HepG2 (cell line): ENCODE results near the gene FAM131A. TPM values are rescaled to one million over a fixed set of nuclear protein-coding genes. Genes with fewer than 3 reads are reported as not detected.
A peak's percentile ranks its signal among the peaks of the same experiment; 100 is the strongest.

ENCODE experiments used
- ASH2L ChIP-seq: fragments of 300-600, 200-600 bp; sonication (generic); IDR thresholded peaks from 2 replicates; pipeline ENCODE4 v1.7.0; 2017; ENCODE audit warnings: low read depth, mild to moderate bottlenecking, moderate library complexity, mixed read lengths, low read length; ENCODE audit not compliant: insufficient read length
- CC2D1A ChIP-seq: sonication (generic); formaldehyde crosslinking; IDR thresholded peaks from 2 replicates; pipeline ENCODE4 v1.8.1; 2023; ENCODE audit warnings: mild to moderate bottlenecking, missing genetic modification reagents
- NPAS2 ChIP-seq: sonication (generic); formaldehyde crosslinking; IDR thresholded peaks from 2 replicates; pipeline ENCODE4 v1.8.0; 2022; ENCODE audit warnings: mild to moderate bottlenecking, missing genetic modification reagents, borderline replicate concordance
- NR1H2 ChIP-seq: sonication (generic); formaldehyde crosslinking; IDR thresholded peaks from 2 replicates; pipeline ENCODE4 v1.8.1; 2022; ENCODE audit warnings: low read depth, missing genetic modification reagents, borderline replicate concordance
- PPARG ChIP-seq: conservative IDR thresholded peaks from 2 replicates; pipeline ENCODE4 v1.6.1; 2016; ENCODE audit warnings: missing biosample characterization, missing genetic modification reagents
- SALL1 ChIP-seq: sonication (generic); formaldehyde crosslinking; IDR thresholded peaks from 2 replicates; pipeline ENCODE4 v1.8.0; 2022; ENCODE audit warnings: mild to moderate bottlenecking, missing genetic modification reagents
- SP140L ChIP-seq: sonication (generic); formaldehyde crosslinking; IDR thresholded peaks from 2 replicates; pipeline ENCODE4 v1.4.0; 2020; ENCODE audit warnings: missing genetic modification reagents, borderline replicate concordance
- ZNF776 ChIP-seq: sonication (generic); formaldehyde crosslinking; IDR thresholded peaks from 2 replicates; pipeline ENCODE4 v1.4.0; 2020; ENCODE audit warnings: mild to moderate bottlenecking, missing genetic modification reagents
- ZNF850 ChIP-seq: sonication (generic); formaldehyde crosslinking; conservative IDR thresholded peaks from 2 replicates; pipeline ENCODE4 v1.9.0; 2021; ENCODE audit warnings: mild to moderate bottlenecking, missing genetic modification reagents
- polyA plus RNA-seq, 8 experiments: library from polyadenylated mRNA; depleted of rRNA in 3 of 8; stranded (reverse) in 7 of 8; unstranded in 1 of 8; fragments of >200 nt; fragmentation: Illumina TruSeq in 4 of 8; extraction: Trizol in 4 of 8; gene quantifications; 2 replicates each; pipeline versions ENCODE4 v1.2.1 to v1.2.3, GENCODE V29; 2011 to 2016; ENCODE audit warnings: low read depth in 4 of 8, missing spikeins in 1 of 8, mixed read lengths in 1 of 8; ENCODE audit not compliant: insufficient read depth in 1 of 8
- total RNA-seq, 5 experiments: library from RNA; depleted of rRNA; stranded (reverse); fragments of >200 nt; fragmentation: Illumina TruSeq; extraction: Trizol; gene quantifications; 2 replicates each; pipeline ENCODE4 v1.2.3, GENCODE V29; 2016; ENCODE audit warnings: low read depth in 1 of 5
- TF ChIP-seq, protein P1 (sequence below): sonication (generic); formaldehyde crosslinking; IDR thresholded peaks from 2 replicates; pipeline ENCODE4 v1.5.1; 2020; ENCODE audit warnings: missing genetic modification reagents, mild to moderate bottlenecking, borderline replicate concordance
- TF ChIP-seq, protein P2 (sequence below): sonication (generic); formaldehyde crosslinking; conservative IDR thresholded peaks from 2 replicates; pipeline ENCODE4 v1.4.0; 2020; ENCODE audit warnings: missing genetic modification reagents
- TF ChIP-seq, protein P3 (sequence below): sonication (generic); formaldehyde crosslinking; IDR thresholded peaks from 2 replicates; pipeline ENCODE4 v1.4.0; 2020; ENCODE audit warnings: missing genetic modification reagents, low read depth, mild to moderate bottlenecking, borderline replicate concordance
- TF ChIP-seq, protein P4 (sequence below): sonication (generic); formaldehyde crosslinking; IDR thresholded peaks from 2 replicates; pipeline ENCODE4 v1.8.1; 2023; ENCODE audit warnings: missing genetic modification reagents, mild to moderate bottlenecking, borderline replicate concordance
- TF ChIP-seq, protein P5 (sequence below): sonication (generic); formaldehyde crosslinking; IDR thresholded peaks from 2 replicates; pipeline ENCODE4 v1.4.0; 2020; ENCODE audit warnings: missing genetic modification reagents, borderline replicate concordance
- TF ChIP-seq, protein P6 (sequence below): sonication (generic); formaldehyde crosslinking; IDR thresholded peaks from 2 replicates; pipeline ENCODE4 v1.4.0; 2020; ENCODE audit warnings: missing genetic modification reagents, borderline replicate concordance
- TF ChIP-seq, protein P7 (sequence below): sonication (generic); formaldehyde crosslinking; IDR thresholded peaks from 2 replicates; pipeline ENCODE4 v1.4.0; 2020; ENCODE audit warnings: missing genetic modification reagents; ENCODE audit errors: not compliant biosample characterization
- TF ChIP-seq, protein P8 (sequence below), 2 experiments: sonication (generic) in 1 of 2; formaldehyde crosslinking in 1 of 2; IDR thresholded peaks; 2 replicates each; pipeline versions ENCODE4 v1.5.1 to v1.6.1; 2011 to 2020; ENCODE audit warnings: borderline replicate concordance in 1 of 2, low read depth in 1 of 2, low read length in 1 of 2, mild to moderate bottlenecking in 1 of 2, missing genetic modification reagents in 1 of 2, moderate library complexity in 1 of 2

Gene FAM131A
- total and polyA plus RNA-seq, 2 of the 13 experiments (the other 11 are each of a cell fraction or from before 2014, with no cell fraction given), result 9.2 to 9.3 TPM

DNA sequence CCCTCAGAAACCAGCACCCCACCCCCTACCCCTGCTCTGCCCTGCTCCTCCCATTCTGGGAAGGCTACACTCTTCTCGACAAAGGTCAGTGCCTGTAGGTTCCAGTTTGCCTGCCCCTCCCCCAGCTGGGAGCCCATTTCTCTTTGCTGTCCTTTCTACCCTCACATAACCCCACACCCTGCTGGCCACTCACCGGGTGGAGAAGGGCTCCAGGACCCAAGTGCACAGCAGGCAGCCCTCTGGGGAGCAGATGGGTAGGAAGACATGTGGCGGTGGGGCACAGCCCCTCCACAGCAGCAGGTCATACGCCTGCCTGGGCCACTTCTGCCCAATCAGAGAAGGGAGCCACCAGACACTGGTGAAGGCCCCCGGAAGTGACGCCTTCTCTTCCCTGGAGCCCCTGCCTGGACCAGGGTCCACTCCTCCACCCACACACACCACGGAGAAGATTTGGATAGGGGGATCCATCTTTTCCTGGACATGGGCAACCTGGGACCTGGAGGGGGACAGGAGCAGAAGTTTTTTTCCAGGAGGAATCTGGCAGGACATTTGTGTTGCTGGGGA, 40.6 kb downstream of the FAM131A start, which contains the start of gene THPO (continued):
- no peak for TF ChIP-seq ZNF850 (CRISPR knock-in tag)
- TF ChIP-seq NR1H2 (CRISPR knock-in tag), result no peak
- TF ChIP-seq, protein P1, sequence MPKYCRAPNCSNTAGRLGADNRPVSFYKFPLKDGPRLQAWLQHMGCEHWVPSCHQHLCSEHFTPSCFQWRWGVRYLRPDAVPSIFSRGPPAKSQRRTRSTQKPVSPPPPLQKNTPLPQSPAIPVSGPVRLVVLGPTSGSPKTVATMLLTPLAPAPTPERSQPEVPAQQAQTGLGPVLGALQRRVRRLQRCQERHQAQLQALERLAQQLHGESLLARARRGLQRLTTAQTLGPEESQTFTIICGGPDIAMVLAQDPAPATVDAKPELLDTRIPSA (CRISPR knock-in tag), result no peak
- TF ChIP-seq SALL1 (CRISPR knock-in tag), result peak; percentile 85
- TF ChIP-seq, protein P2, sequence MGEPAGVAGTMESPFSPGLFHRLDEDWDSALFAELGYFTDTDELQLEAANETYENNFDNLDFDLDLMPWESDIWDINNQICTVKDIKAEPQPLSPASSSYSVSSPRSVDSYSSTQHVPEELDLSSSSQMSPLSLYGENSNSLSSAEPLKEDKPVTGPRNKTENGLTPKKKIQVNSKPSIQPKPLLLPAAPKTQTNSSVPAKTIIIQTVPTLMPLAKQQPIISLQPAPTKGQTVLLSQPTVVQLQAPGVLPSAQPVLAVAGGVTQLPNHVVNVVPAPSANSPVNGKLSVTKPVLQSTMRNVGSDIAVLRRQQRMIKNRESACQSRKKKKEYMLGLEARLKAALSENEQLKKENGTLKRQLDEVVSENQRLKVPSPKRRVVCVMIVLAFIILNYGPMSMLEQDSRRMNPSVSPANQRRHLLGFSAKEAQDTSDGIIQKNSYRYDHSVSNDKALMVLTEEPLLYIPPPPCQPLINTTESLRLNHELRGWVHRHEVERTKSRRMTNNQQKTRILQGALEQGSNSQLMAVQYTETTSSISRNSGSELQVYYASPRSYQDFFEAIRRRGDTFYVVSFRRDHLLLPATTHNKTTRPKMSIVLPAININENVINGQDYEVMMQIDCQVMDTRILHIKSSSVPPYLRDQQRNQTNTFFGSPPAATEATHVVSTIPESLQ, result no peak
- peak; percentile 63 for TF ChIP-seq ASH2L
- TF ChIP-seq, protein P3, sequence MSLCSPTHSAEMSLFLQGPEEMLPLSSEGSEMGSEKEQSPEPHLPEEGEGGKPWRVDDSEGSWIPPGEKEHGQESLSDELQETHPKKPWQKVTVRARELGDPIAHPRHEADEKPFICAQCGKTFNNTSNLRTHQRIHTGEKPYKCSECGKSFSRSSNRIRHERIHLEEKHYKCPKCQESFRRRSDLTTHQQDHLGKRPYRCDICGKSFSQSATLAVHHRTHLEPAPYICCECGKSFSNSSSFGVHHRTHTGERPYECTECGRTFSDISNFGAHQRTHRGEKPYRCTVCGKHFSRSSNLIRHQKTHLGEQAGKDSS (CRISPR knock-in tag), result no peak
- TF ChIP-seq, protein P4, sequence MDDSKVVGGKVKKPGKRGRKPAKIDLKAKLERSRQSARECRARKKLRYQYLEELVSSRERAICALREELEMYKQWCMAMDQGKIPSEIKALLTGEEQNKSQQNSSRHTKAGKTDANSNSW (CRISPR knock-in tag), result no peak
- TF ChIP-seq, protein P5, sequence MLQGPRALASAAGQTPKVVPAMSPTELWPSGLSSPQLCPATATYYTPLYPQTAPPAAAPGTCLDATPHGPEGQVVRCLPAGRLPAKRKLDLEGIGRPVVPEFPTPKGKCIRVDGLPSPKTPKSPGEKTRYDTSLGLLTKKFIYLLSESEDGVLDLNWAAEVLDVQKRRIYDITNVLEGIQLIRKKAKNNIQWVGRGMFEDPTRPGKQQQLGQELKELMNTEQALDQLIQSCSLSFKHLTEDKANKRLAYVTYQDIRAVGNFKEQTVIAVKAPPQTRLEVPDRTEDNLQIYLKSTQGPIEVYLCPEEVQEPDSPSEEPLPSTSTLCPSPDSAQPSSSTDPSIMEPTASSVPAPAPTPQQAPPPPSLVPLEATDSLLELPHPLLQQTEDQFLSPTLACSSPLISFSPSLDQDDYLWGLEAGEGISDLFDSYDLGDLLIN (CRISPR knock-in tag), result no peak
- TF ChIP-seq ZNF776 (CRISPR knock-in tag), result no peak
- no peak for TF ChIP-seq CC2D1A
- TF ChIP-seq, protein P6, sequence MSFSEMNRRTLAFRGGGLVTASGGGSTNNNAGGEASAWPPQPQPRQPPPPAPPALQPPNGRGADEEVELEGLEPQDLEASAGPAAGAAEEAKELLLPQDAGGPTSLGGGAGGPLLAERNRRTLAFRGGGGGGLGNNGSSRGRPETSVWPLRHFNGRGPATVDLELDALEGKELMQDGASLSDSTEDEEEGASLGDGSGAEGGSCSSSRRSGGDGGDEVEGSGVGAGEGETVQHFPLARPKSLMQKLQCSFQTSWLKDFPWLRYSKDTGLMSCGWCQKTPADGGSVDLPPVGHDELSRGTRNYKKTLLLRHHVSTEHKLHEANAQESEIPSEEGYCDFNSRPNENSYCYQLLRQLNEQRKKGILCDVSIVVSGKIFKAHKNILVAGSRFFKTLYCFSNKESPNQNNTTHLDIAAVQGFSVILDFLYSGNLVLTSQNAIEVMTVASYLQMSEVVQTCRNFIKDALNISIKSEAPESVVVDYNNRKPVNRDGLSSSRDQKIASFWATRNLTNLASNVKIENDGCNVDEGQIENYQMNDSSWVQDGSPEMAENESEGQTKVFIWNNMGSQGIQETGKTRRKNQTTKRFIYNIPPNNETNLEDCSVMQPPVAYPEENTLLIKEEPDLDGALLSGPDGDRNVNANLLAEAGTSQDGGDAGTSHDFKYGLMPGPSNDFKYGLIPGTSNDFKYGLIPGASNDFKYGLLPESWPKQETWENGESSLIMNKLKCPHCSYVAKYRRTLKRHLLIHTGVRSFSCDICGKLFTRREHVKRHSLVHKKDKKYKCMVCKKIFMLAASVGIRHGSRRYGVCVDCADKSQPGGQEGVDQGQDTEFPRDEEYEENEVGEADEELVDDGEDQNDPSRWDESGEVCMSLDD (CRISPR knock-in tag), result no peak
- TF ChIP-seq PPARG (CRISPR knock-in tag), result no peak
- TF ChIP-seq, protein P7, sequence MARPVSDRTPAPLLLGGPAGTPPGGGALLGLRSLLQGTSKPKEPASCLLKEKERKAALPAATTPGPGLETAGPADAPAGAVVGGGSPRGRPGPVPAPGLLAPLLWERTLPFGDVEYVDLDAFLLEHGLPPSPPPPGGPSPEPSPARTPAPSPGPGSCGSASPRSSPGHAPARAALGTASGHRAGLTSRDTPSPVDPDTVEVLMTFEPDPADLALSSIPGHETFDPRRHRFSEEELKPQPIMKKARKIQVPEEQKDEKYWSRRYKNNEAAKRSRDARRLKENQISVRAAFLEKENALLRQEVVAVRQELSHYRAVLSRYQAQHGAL (CRISPR knock-in tag), result no peak
- TF ChIP-seq NPAS2 (CRISPR knock-in tag), result no peak
- TF ChIP-seq, protein P8, sequence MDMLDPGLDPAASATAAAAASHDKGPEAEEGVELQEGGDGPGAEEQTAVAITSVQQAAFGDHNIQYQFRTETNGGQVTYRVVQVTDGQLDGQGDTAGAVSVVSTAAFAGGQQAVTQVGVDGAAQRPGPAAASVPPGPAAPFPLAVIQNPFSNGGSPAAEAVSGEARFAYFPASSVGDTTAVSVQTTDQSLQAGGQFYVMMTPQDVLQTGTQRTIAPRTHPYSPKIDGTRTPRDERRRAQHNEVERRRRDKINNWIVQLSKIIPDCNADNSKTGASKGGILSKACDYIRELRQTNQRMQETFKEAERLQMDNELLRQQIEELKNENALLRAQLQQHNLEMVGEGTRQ (IDR thresholded peaks at IDR 0.05; ENCODE audit: low read depth, low read length), result no peak
- TF ChIP-seq, protein P8 (CRISPR knock-in tag; IDR thresholded peaks at IDR 0.05; ENCODE audit: borderline replicate concordance), result no peak
- no peak for TF ChIP-seq SP140L (CRISPR knock-in tag)
